ENCODE data around the gene TSTD1.

GRCh38 chr1:161017756-161018630, 20.8 kb downstream of the TSTD1 start:
- TF ChIP-seq CTCF (IDR thresholded peaks at IDR 0.05): no peak
- TF ChIP-seq POLR2A (IDR thresholded peaks at IDR 0.05): no peak

Data from Peyer's patch (tissue), 4 donors.